Keratinocyte (primary cell): ENCODE data around the gene TMPRSS11E. TPM values are rescaled to one million over a fixed set of nuclear protein-coding genes. Genes with fewer than 3 reads are reported as not detected.
"Not testable (repeated sequence)": the region's sequence is repeated elsewhere in the genome, so short reads cannot be mapped to it uniquely, and the experiment has no call there.

Source experiments
- DNase-seq: peaks from one replicate; pipeline ENCODE4 v3.0.0-alpha.2; 2011; ENCODE audit warnings: low read depth, missing footprints, low spot score
- FAIRE-seq: peaks from 2 replicates; lab custom pipeline; 2011; peaks lifted over from hg19 to GRCh38; lab: Jason Lieb, UNC
- H2AFZ ChIP-seq: 2 replicates; pipeline ENCODE4 v1.6.0; 2012; ENCODE audit warnings: low read length, control low read depth, inconsistent platforms; ENCODE audit not compliant: control insufficient read depth
- H3K27ac ChIP-seq: 2 replicates; pipeline ENCODE4 v1.5.1; 2011; ENCODE audit warnings: low read length; ENCODE audit not compliant: control insufficient read depth, insufficient read depth
- H3K27me3 ChIP-seq: 3 replicates; pipeline ENCODE4 v1.6.0; 2011; ENCODE audit warnings: low read length; ENCODE audit not compliant: control insufficient read depth, insufficient read depth; ENCODE audit errors: extremely low read depth
- H3K36me3 ChIP-seq, 2 experiments: 2 replicates in 1 of 2; 3 replicates in 1 of 2; pipeline ENCODE4 v1.5.1; 2011; ENCODE audit warnings: low read length in 2 of 2, mild to moderate bottlenecking in 1 of 2; ENCODE audit not compliant: control insufficient read depth in 2 of 2, insufficient read depth in 2 of 2; ENCODE audit errors: extremely low read depth in 1 of 2
- H3K4me1 ChIP-seq: 3 replicates; pipeline ENCODE4 v1.5.1; 2011; ENCODE audit warnings: low read length; ENCODE audit not compliant: control insufficient read depth, insufficient read depth; ENCODE audit errors: extremely low read depth
- H3K4me2 ChIP-seq: 3 replicates; pipeline ENCODE4 v1.6.0; 2011; ENCODE audit warnings: low read depth, low read length; ENCODE audit not compliant: control insufficient read depth, insufficient read depth; ENCODE audit errors: extremely low read depth
- H3K4me3 ChIP-seq, 3 experiments: fragments of 200-600 bp in 1 of 3; sonication (generic) in 1 of 3; 2 replicates in 2 of 3; 3 replicates in 1 of 3; pipeline ENCODE4 v1.5.1; 2011 to 2016; ENCODE audit warnings: low read length in 3 of 3, mild to moderate bottlenecking in 3 of 3, control low read depth in 2 of 3, inconsistent platforms in 1 of 3, low read depth in 1 of 3, mixed read lengths in 1 of 3, mixed run types in 1 of 3, moderate library complexity in 1 of 3; ENCODE audit not compliant: control insufficient read depth in 2 of 3, insufficient read depth in 2 of 3; ENCODE audit errors: extremely low read depth in 1 of 3
- H3K79me2 ChIP-seq: 2 replicates; pipeline ENCODE4 v1.6.0; 2012; ENCODE audit warnings: low read length; ENCODE audit not compliant: control insufficient read depth, insufficient read depth
- H3K9ac ChIP-seq: 3 replicates; pipeline ENCODE4 v1.6.0; 2011; ENCODE audit warnings: low read length; ENCODE audit not compliant: control insufficient read depth, insufficient read depth; ENCODE audit errors: extremely low read depth
- H3K9me1 ChIP-seq: 3 replicates; pipeline ENCODE4 v1.6.0; 2011; ENCODE audit warnings: low read length; ENCODE audit not compliant: control insufficient read depth, insufficient read depth; ENCODE audit errors: extremely low read depth
- H3K9me3 ChIP-seq: 2 replicates; pipeline ENCODE4 v1.5.1; 2012; ENCODE audit warnings: low read depth, low read length; ENCODE audit not compliant: control insufficient read depth
- H4K20me1 ChIP-seq: 3 replicates; pipeline ENCODE4 v1.6.0; 2011; ENCODE audit warnings: low read length; ENCODE audit not compliant: control insufficient read depth, insufficient read depth; ENCODE audit errors: extremely low read depth
- CTCF ChIP-seq, 3 experiments: IDR thresholded peaks in 1 of 3; conservative IDR thresholded peaks in 1 of 3; optimal IDR thresholded peaks in 1 of 3; 2 replicates in 2 of 3; 3 replicates in 1 of 3; pipeline versions ENCODE3 to v1.5.1; 2011; ENCODE audit warnings: low read length in 3 of 3, mild to moderate bottlenecking in 3 of 3, moderate library complexity in 2 of 3, control low read depth in 1 of 3, inconsistent platforms in 1 of 3; ENCODE audit not compliant: insufficient read depth in 2 of 3; ENCODE audit errors: extremely low read depth in 1 of 3
- EZH2 ChIP-seq: IDR thresholded peaks from one replicate; pipeline ENCODE4 v1.6.1; 2012; ENCODE audit warnings: inconsistent platforms, mild to moderate bottlenecking, low read length, moderate library complexity
- dilution Hi-C: fragments of 300-500 bp; cut with MboI; formaldehyde crosslinking; loops from one replicate; pipeline ENCODE4 v1.7.0; 2020; ENCODE audit warnings: low sequenced_read_pairs; ENCODE audit not compliant: extremely low pct_ligation_motif_present
- polyA plus RNA-seq, 5 experiments: library from polyadenylated mRNA; depleted of rRNA in 3 of 5; stranded (reverse) in 3 of 5; stranded (forward) in 1 of 5; unstranded in 1 of 5; fragments of >200 nt; gene quantifications; 1 replicate in 1 of 5; 2 replicates in 3 of 5; 3 replicates in 1 of 5; pipeline versions ENCODE4 v1.2.1 to v1.2.3, GENCODE V29; 2011 to 2012; ENCODE audit warnings: missing spikeins in 2 of 5, low read depth in 1 of 5, low replicate concordance in 1 of 5

The TMPRSS11E gene
- polyA plus RNA-seq, 1 donor (not counting 4 experiments of a cell fraction or from before 2014, with no cell fraction given): 2.0 TPM

- Histone ChIP-seq H3K27me3 (no peaks in the 10 kb centered on the region), H4K20me1 (no peaks in the 10 kb centered on the region), H3K9ac (no peak overlapping the region), H3K4me3 (no peak overlapping the region), H3K4me2 (no peak overlapping the region), H2AFZ (no peak overlapping the region), H3K79me2 (no peaks in the 10 kb centered on the region), H3K9me3 (no peaks in the 10 kb centered on the region), H3K36me3 (no peaks in the 10 kb centered on the region), H3K27ac (no peak overlapping the region), H3K4me1 (no peaks in the 10 kb centered on the region), H3K9me1 (no peaks in the 10 kb centered on the region)
- TF ChIP-seq EZH2 (no peak), CTCF (optimal IDR thresholded peaks at IDR 0.05 in 1 of 3, IDR thresholded peaks at IDR 0.05 in 1 of 3, conservative IDR thresholded peaks at IDR 0.05 in 1 of 3; ENCODE audit: extremely low read depth in 1 of 3, insufficient read depth in 2 of 3, low read length in 3 of 3) (no peak)
- dilution Hi-C loops: no loop called here
- DNase-seq (no peak), FAIRE-seq (no peak)
Observed at GRCh38 chr4:68401231-68401630, 46.0 kb upstream of the TMPRSS11E start.

- no peak for TF ChIP-seq EZH2
- TF ChIP-seq CTCF (optimal IDR thresholded peaks at IDR 0.05 in 1 of 3, IDR thresholded peaks at IDR 0.05 in 1 of 3, conservative IDR thresholded peaks at IDR 0.05 in 1 of 3; ENCODE audit: extremely low read depth in 1 of 3, insufficient read depth in 2 of 3, low read length in 3 of 3): no peak
Observed at GRCh38 chr4:68404153-68404552, 43.1 kb upstream of the TMPRSS11E start.

GRCh38 chr4:68405718-68406478 lies 41.4 kb upstream of the TMPRSS11E start:
- FAIRE-seq: not testable (repeated sequence)

More at GRCh38 chr4:68404153-68404552, 43.1 kb upstream of the TMPRSS11E start:
- no peak overlapping the region for H3K27ac ChIP-seq
- no peak for DNase-seq
- no peaks in the 10 kb centered on the region for H3K79me2 ChIP-seq
- H3K36me3 ChIP-seq: no peaks in the 10 kb centered on the region
- H3K9me1 ChIP-seq: no peaks in the 10 kb centered on the region
- H4K20me1 ChIP-seq: no peaks in the 10 kb centered on the region
- FAIRE-seq: no peak
- dilution Hi-C loops: no loop called here
- no peaks in the 10 kb centered on the region for H3K9me3 ChIP-seq
- H3K4me2 ChIP-seq: no peak overlapping the region
- H3K27me3 ChIP-seq: no peaks in the 10 kb centered on the region
- no peaks in the 10 kb centered on the region for H3K4me1 ChIP-seq
- H2AFZ ChIP-seq: no peak overlapping the region
- no peak overlapping the region for H3K9ac ChIP-seq
- H3K4me3 ChIP-seq: no peak overlapping the region

More at GRCh38 chr4:68405718-68406478, 41.4 kb upstream of the TMPRSS11E start:
- H3K4me1 ChIP-seq, H3K79me2 ChIP-seq, H3K27me3 ChIP-seq, H3K9me1 ChIP-seq, H3K4me3 ChIP-seq, H3K27ac ChIP-seq, H3K4me2 ChIP-seq, dilution Hi-C loops, H3K36me3 ChIP-seq, H2AFZ ChIP-seq, H4K20me1 ChIP-seq, H3K9me3 ChIP-seq, H3K9ac ChIP-seq, DNase-seq: not testable (repeated sequence)
